HG02840 (cell line): ENCODE data around the gene COL18A1.
"Not testable (repeated sequence)": the region's sequence is repeated elsewhere in the genome, so short reads cannot be mapped to it uniquely, and the experiment has no call there.

Experiments used
- ATAC-seq: cut with Tn5 transposase; IDR thresholded peaks from one replicate; pipeline ENCODE4 v1.9.1; 2021; ENCODE audit warnings: mild to moderate bottlenecking, moderate library complexity, moderate number of reproducible peaks; ENCODE audit not compliant: unreplicated experiment, low FRiP score

The COL18A1 gene

DNA sequence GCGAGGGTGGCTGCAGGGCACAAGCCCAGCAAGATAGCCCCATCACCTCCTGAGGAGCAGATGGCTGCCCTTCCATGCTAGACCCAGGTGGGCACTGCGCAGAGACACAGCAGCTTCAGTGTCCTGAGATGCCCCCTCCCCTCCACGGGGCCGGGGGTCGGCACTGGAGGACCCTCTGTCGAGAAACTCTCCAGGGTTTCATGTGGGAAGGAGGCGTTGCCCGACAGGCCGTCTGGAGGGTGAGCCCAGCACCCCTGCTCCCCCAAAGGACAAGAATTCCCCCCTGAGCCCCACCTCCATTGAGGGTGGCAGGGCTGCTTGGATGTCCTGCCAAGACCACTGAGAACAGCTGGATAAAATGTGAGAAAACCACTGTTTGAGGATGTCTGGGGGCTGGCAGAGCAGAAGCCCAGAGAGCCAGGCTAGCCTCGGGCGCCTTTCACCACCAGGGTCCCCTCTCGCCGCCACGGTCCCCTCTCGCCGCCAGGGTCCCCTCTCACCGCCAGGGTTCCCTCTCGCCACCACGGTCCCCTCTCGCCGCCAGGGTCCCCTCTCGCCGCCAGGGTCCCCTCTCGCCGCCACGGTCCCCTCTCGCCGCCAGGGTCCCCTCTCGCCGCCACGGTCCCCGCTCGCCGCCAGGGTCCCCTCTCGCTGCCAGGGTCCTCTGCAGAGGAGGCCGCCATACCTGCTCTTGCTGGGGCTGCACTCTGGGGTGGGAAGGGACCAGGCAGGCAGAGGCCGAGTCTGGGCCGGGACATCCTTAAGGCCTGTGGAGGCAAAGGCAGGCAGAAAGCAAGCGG, 93.1 kb downstream of the COL18A1 start:
- no peak for ATAC-seq

DNA sequence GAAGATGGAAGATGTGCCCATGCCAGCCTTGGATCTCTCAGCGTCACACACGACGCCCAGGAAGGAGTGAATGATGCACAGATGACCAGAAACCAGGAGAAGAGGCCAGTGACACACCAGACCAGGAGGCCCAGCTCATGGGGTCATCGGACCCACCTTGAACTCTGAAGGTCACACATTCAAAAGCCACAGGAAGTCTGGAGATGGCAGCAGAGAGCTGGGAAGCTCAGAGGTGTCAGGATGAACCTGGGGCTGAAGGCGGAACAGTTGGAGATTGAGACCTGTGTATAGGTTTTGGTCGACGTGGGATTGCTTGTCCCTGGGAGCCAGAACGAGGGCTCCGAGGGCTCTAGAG, 93.7 kb downstream of the COL18A1 start:
- no peak for ATAC-seq

DNA sequence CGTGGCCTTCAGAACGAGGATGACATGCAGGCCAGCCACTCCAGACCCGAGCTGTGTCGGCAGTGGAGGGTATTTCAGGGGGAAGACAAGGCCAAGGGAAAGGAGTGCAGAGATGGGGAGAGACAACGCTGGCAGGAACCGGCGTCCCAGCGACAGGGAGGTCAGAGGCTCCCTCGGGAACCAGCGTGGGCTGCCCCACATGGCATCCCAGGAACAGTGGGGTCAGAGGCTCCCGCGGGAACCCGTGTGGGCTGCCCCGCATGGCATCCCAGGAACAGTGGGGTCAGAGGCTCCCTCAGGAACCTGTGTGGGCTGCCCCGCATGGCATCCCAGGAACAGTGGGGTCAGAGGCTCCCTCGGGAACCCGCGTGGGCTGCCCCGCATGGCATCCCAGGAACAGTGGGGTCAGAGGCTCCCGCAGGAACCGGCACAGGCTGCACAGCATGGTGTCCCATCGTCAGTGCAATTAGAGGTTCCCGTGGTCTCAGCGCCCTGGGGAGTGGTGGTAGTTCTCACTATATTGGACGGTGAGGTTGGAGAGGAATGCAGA, 94.3 kb downstream of the COL18A1 start:
- ATAC-seq: no peak

DNA sequence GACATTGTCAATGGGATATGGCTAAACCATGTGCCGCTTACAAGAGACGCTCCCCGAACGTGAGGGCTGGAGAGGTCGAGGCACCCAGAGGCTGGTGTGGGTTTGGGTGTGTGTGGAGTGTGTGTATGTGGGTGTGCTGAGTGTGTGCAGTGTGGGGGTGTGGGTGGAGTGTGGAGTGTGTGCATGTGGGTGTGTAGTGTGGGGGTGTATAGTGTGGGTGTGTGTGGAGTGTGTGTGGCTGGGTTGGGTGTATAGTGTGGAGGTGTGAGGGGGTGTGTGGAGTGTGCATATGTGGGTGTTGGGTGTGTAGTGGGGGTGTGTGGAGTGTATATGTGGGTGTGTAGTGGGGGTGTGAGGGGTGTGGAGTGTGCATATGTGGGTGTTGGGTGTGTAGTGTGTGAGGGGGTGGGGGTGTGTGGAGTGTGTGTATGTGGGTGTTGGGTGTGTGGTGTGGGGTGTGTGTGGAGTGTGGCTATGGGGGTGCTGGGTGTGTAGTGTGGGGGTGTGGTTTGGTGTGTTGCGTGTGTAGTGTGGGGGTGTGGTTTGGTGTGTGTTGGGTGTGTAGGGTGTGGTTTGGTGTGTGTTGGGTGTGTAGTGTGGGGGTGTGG, 95.1 kb downstream of the COL18A1 start:
- ATAC-seq: no peak

DNA sequence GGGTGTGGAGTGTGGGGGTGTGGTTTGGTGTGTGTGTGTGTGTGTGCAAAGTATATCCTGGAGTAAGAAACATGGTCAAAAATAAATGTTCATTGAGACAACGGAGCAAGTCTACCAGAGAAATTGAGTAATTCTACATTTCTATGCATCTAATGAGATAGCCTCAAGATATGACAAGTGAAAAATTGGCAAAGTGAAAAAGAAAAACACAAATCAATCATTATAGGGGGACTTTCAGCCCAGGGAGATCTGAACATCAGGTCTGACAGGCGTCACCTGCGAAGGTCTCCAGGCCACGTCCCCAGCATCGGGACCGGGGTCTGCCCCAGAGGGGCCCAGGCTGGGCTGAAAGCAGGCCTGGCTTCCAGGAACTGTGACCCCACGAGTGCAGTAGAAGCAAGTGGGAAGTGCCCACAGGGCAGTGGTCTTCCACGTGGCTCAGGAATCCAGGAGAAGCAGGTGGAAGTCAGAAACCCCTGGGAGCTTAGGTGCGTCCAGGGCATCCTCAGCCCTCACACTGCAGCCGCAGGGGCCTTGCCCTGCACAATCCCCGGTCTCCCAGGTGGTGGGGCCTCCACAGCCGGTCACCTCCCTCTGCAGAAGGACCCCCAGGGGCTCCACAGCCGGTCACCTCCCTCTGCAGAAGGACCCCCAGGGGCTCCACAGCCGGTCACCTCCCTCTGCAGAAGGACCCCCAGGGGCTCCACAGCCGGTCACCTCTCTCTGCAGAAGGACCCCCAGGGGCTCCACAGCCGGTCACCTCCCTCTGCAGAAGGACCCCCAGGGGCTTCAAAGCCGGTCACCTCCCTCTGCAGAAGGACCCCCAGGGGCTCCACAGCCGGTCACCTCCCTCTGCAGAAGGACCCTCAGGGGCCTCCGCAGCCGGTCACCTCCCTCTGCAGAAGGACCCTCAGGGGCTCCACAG, 96.4 kb downstream of the COL18A1 start:
- ATAC-seq: not testable (repeated sequence)

DNA sequence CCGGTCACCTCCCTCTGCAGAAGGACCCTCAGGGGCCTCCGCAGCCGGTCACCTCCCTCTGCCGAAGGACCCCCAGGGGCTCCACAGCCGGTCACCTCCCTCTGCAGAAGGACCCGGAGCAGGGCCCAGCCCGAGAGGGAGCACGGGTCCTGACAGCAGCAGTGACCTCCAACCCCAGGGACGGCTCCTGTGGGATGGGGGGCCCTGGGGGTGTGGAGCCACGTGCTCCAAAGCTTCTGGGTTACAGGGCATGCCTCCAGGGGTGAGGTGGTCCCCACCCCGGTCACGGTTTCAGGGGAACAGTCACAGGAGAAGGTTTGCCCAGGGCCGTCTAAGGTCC, 97.0 kb downstream of the COL18A1 start:
- no peak for ATAC-seq

DNA sequence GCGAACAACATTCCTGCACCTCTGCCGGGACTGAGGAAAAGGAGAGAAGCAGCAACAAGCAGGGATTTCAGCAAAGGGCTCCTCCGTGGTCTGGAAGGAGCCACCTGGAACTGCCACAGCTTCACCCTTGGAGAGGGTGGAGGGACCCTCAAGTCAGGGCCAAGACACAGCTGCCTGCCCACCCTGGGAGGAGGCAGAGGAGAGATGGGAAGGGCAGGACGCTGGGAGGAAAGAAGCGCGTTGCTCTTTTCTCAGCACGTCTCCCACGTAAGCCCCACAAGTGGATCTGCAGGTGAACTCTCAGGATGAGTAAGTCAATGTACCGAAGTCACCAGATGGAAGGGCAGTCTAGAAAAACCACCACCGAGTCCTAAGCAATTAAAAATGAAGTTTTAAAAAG, 97.6 kb downstream of the COL18A1 start:
- ATAC-seq: no peak

DNA sequence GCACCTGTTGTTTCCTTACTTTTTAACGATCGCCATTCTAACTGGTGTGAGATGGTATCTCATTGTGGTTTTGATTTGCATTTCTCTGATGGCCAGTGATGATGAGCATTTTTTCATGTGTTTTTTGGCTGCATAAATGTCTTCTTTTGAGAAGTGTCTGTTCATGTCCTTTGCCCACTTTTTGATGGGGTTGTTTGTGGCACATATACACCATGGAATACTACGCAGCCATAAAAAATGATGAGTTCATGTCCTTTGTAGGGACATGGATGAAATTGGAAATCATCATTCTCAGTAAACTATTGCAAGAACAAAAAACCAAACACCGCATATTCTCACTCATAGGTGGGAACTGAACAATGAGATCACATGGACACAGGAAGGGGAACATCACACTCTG, 98.3 kb downstream of the COL18A1 start:
- ATAC-seq: not testable (repeated sequence)

DNA sequence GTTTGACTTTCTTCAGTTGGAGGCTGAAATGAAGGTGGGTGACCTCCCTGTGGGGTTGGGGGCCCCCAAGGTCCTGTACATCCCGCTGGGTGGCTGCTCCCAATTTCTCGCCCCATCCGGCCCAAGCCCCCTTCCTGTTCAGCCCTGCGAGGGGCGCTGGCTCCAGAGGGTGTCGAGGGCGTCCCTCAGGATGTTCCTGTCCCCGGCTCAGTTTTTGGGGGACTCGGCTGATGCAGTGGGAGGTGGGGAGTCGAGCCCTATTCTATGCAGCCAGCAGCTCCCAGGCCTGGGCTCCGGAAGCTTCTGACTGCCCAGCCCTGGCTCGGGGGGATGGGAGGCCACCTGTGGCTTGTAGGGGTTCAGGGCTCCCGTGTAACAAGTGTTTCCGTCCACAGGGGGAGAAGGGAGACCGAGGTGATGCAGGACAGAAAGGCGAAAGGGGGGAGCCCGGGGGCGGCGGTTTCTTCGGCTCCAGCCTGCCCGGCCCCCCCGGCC, 99.1 kb downstream of the COL18A1 start:
- ATAC-seq: no peak

DNA sequence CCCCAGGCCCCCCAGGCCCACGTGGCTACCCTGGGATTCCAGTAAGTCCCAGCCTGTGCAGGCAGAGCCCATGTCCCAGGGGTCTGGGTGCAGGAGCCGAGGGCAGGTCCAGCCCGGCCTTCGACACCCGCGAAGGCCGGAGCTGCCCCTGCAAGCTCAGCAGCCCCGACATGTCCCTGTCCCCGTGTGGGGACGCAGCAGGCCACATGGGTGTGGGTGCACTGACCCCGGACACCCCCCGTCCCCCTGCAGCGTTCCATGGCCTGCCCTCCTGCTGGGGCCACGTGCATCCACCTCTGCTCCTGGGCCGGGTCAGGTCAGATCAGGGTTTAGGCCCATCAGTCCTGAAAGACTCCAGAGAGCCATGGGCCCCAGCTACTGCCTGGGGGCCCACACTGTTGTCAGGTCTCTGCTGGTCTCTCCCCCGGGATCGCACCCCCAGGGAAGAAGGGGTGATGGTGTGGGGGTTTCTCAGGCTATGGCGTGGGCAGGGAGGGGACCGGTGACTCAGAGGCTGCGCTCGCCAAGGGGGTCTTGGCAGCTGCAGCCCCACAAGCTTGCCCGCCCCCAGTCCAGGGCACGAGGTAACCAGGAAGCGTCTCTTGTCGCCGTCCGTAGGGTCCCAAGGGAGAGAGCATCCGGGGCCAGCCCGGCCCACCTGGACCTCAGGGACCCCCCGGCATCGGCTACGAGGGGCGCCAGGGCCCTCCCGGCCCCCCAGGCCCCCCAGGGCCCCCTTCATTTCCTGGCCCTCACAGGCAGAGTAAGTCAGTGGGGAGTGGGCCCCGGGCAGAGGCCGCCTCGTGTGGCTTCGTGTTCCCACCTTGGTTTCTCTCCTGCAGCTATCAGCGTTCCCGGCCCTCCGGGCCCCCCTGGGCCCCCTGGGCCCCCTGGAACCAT, 99.8 kb downstream of the COL18A1 start:
- no peak for ATAC-seq

DNA sequence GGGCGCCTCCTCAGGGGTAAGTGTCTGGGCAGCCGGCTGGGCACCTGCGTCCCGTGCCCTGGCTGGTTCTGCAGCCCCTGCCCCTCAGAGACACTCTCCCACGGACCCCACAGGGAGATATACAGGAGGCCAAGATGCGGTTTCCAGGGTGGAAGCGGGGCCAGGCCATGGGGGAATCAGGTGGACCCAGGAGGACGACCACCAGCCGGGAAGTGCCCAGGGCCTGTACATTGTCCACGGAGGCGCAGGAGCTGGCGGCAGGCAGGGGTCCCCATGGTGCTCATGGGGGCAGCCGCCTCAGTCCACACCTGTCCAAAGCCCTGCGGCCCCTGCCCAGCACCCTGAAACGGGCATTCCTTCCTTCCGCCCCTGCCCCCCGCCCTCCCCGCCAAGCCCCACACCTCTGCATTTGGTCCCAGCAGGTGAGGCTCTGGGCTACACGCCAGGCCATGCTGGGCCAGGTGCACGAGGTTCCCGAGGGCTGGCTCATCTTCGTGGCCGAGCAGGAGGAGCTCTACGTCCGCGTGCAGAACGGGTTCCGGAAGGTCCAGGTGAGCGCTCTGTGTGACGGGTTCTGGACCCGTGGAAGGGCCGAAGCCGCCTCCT, 100.6 kb downstream of the COL18A1 start:
- no peak for ATAC-seq

DNA sequence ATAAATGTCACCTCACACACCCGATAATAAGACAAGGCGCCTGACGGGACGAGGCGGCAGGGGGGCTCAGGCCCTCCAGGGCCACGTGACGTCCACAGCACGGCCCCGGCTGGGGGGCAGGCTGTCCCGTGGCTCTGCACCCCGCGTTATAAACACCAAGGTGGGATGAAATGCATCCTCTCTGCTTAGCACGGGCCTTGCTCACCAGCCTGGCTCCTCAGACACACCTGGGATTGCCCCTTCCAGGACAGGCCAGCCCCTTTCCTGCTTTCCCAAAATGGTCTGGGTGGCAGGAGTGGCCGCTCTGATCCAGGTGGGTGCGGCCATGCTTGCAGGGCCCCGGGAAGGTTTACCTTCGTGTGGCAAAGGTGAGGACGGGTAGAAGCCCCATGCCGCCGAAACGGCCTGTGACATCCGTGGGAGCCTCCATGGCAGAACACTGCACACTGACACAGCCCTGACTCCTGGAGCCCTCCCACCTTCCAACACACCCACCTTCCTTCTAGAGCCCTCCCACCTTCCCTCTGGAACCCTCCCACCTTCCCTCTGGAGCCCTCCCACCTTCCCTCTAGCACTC, 101.4 kb downstream of the COL18A1 start:
- ATAC-seq: no peak

DNA sequence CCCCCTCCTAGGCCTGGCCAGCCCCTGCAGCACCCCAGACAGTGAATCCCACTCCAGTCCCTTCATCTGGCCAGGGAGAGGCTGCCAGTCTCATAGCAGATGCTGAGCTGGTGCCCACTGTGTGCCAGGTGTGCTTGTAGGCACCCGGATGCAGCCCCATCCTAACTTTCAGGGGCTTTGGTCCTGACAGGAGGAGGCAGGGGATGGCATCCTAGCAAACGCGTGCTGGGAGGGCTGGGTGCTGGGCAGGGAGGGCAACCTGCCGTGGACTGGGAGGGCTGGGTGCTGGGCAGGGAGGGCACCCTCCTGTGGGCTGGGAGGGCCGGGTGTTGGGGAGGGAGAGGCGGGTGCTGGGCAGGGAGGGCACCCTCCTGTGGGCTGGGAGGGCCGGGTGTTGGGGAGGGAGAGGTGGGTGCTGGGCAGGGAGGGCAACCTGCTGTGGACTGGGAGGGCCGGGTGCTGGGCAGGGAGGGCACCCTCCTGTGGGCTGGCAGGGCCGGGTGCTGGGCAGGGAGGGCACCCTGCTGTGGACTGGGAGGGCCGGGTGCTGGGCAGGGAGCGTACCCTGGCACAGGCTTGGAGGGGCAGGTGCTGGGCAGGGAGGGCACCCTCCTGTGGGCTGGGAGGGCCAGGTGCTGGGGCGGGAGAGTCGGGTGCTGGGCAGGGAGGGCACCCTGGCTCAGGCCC, 102.0 kb downstream of the COL18A1 start:
- no peak for ATAC-seq

DNA sequence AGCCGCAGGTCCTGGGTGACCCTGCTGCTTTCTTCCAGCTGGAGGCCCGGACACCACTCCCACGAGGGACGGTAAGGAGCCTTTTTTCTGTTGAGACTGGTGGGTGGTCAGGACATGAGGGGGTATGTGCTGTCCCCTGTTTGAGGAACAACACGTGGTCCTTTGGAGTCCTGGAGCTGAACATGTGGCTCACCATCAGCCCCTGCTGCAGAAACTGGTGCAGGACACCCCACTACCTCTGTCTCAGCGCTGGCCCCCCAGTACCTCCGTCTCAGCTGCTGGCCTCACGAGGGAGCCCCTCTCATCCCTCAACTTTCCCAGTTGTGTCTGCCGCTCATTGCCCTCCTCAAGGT, 102.5 kb downstream of the COL18A1 start:
- no peak for ATAC-seq

DNA sequence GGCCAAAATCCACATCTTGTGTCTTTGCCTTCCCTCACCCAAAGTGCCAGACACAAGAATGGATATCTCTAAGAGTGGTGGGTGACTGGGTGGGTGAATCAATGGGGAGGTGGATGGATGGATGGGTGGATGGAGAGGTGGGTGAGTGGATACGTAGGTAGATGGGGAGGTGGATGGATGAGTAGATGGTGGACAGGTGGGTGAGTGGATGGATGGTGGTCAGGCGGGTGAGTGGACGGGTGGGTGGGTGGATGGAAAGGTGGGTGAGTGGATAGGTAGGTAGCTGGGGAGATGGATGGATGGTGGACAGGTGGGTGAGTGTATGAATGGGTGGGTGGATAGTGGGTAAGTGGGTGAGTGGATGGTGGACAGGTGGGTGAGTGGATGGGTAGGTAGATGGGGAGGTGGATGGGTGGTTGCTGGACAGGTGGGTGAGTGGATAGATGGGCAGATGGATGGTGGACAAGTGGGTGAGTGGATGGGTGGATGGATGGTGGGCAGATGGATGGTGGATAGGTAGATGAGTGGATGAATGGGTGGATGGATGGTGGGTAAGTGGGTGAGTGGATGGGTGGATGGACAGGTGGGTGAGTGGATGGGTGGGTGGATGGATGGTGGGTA, 103.0 kb downstream of the COL18A1 start:
- no peak for ATAC-seq

DNA sequence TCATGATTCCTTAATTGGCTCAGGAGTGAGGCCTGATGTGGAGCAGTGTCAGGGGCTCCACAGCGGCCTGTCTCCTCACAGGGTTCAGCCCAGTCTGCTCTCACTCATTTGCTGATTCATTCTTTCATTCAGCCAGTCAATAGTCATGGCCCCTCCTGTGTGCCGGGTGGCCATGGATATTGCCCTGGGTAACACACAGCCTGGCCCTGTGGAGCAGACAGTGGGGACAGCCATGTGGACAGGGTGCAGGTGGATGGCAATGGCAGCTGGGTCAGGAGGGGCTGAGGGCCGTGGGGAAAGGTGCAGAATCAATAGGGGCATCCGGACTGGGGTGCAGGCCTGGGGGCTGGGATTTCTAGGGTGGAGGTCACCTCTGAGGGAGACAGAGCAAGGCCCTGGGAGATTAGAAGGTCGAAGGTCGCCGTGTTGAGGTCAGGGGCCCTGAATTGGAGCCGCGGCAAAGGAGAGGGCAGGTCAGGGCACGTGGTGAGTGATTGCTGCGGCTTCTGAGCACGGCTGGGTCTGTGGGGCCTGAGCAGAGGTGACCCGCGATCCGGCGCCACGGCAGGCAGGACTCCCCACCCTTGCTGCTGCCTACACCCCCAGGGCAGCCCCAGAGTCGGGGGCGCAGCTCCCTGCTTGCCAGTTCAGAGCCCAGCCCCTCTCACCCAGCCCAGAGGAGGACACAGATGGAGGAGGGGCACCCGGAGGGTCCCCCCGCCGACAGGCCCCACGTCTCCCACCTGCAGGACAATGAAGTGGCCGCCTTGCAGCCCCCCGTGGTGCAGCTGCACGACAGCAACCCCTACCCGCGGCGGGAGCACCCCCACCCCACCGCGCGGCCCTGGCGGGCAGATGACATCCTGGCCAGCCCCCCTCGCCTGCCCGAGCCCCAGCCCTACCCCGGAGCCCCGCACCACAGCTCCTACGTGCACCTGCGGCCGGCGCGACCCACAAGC, 103.9 kb downstream of the COL18A1 start:
- ATAC-seq: no peak
